GM21717 (cell line): ENCODE measurements around the gene STAG2.
A peak's percentile ranks its signal among the peaks of the same experiment; 100 is the strongest.
"Not testable (repeated sequence)": the region's sequence is repeated elsewhere in the genome, so short reads cannot be mapped to it uniquely, and the experiment has no call there.

Experiments
- ATAC-seq: cut with Tn5 transposase; IDR thresholded peaks from one replicate; pipeline ENCODE4 v1.9.1; 2021; ENCODE audit warnings: mild to moderate bottlenecking, moderate library complexity; ENCODE audit not compliant: unreplicated experiment

The STAG2 gene

DNA sequence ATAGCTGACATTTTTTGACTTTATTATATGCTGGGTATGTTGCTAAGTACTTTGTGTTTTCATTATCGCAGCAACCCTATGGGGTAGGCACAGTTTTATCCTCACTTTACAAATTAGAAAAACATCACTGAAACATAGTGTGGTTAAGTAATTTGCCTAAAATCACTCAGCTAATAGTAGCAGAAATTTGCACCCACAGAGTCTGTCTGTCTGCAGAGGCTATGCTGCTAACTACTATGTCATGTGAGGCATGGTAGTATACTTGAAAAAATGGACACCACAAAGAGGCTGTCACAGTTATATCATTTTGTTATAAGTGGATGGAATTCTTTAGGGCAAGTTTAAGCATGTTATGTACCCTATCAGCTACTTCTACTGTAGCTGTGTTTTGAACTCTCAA lies 69.0 kb downstream of the STAG2 start:
- peak; percentile 94 for ATAC-seq

DNA sequence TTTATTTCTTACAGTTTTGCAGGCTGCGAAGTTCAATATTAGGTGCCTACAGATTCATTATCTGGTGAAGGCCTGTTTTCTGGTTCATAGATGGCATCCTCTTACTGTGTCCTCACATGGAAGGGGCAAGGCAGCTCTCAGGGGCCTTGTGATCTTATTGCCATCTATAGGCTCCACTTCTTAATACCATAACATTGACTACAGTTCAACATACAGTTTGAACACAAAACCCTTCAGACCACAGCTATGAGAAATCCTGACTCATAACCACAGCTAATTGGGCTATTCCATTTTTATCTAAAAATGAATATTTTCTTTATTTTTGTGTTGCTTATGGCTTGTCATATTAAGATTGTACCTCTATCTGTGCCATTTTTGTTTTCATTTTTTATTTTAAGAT lies 72.3 kb downstream of the STAG2 start:
- ATAC-seq: no peak

DNA sequence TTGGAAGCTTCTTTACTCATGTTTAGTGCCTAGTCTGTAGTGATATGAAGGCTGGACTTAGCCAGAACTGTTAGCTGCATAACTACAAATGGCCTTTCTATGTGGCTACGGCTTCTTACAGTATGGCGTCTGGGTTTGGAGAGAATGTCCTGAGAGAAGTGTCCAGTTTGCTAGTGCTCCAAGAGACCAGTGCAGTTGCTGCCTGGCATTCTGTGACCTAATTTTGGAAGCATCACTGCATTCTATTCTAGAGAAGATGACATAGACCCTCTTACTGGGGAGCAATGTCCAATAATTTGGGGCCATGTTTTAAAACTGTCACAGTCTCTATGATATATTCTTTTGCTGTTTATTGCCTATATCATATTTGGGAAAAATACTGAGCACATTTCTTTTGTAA lies 74.2 kb downstream of the STAG2 start:
- no peak for ATAC-seq

DNA sequence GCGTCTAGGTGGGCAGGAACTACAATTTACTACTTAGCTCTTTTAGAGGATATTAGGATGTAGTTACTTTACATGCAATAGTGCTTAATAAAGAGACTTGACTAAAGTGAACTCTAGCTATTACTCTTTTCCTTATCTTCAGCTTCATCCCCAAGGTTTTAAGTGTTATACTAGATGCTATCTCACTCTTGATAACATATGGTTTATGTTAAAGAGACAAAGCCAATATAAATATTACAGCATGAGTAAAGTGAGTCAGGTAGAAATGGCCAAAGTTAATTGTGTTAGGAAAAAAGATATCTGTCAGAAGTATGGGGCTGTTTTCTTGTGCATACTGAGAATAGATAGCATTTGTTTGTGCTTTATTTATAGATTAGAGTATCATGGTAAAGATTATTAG lies 80.5 kb downstream of the STAG2 start:
- ATAC-seq: no peak

DNA sequence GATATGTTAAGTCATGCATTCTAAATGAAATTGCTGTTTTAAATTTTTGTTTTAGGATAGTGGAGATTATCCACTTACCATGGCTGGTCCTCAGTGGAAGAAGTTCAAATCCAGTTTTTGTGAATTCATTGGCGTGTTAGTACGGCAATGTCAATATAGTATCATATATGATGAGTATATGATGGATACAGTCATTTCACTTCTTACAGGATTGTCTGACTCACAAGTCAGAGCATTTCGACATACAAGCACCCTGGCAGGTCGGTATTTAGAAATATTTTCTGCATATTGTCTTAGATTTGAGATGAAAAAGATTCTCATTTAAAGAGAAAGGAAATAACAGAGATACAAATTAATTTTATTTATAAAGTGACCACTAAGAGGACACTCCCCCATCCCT lies 83.6 kb downstream of the STAG2 start:
- ATAC-seq: no peak

DNA sequence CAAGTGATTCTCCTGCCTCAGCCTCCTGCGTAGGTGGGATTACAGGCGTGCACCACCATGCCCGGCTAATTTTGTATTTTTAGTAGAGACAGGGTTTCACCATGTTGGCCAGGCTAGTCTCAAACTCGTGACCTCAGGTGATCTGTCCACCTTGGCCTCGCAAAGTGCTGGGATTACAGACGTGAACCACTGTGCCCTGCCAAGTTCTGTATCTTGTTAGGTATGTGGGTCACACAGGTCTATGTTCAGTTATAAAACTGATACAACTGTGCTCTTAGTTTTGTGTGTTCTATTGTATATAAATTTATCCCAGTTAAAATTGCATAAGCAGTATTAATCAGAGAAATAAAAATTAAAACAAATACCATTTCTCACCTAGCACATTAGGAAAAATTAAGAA lies 122.9 kb downstream of the STAG2 start:
- ATAC-seq: not testable (repeated sequence)

DNA sequence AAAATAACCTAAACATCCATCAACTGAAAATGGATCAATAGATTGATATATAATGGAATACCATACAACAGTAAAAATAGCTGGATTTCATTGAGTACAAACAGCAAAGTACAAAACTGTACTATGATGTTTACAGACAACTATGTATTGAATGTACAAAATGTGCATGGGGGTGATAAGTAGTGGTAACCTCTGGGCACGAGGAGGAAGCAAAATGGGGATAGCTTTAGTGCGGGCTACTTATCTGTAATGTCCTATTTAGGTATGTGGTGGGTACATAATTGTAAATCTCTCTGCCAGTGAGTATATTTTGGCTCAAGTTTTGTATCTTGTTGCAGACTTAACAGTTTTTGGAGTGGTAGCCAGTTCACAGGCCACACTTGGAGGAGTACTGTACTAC lies 123.6 kb downstream of the STAG2 start:
- no peak for ATAC-seq

DNA sequence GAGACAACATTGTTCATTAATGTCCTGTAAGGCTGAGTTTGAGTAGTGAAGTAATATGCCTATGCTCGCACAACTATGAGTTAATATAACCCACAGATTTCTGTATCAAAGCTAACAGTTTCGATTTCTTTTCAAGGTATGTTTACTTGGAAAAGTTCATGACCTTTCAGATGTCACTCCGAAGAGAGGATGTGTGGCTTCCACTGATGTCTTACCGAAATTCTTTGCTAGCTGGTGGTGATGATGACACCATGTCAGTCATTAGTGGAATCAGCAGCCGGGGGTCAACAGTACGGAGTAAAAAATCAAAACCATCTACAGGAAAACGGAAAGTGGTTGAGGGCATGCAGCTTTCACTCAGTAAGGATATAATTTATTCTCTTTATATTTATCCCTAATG lies 124.9 kb downstream of the STAG2 start:
- no peak for ATAC-seq

DNA sequence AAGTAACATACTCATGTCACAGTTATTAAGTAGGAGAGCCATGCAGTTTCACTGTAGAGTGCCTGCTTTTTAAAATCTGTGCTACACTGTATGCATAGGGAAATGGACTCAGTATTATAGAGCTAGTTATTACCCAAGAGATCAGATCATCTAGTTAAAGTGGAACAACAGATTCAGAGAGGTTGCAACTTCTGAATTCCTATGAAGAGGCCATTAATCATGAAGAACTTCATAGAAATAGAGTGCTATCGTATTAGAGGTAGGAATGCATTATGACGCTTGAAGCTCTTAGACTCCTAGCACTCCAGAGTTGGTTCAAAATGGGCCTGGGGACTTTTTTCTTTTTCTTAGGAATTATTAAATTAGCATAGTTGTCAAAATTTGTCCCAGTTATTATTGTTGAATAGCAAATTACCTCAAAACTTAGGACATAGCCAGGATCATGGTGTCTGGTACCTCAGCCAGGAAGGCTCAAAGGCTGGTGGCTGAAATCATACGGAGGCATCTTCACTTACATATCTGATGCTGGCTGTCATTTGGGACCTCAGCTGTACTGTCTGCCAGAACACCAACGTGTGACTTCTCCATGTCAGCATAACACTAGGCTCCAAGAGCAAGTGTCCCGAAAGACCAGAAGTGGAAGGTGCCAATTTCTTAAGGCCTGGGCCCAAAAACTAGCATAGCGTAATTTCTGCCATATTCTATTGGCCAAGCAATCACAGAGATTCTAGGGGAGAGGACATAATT lies 125.7 kb downstream of the STAG2 start:
- ATAC-seq: no peak

DNA sequence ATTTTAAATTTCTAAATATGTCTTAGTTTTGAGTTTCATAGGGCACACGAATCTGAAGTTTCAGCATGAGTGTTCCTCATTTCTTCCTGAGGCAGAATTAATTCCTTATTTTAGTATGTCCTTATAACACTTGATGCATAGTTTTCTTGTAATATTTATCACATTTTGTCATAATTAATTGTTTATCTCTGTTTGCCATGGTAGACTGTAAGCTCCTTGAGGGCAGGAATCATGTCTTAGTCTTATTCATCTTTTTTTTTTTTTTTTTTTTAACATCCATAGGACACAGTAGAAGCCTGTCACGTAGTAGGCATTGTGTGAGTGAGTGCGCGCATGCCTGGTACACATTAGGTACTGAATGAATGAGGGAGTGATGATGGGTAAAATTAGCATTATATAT lies 131.7 kb downstream of the STAG2 start:
- no peak for ATAC-seq

DNA sequence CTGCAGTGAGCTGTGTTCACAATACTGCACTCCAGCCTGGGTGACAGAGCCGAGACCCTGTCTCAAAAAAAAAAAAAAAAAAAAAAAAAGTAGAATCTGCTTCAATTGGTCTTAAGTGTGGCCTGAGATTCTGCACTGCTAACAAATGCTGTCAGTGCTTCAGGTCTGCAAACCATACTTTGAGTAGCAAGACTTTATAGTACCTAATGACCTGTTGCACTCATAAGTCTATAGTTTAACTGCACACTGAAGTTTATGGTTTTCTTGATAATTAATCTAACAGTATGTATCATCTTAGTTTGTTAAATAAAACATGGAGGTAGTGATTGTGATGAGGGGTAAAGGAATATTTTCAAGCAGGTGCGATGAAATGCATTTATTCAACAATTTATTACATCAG lies 135.6 kb downstream of the STAG2 start:
- ATAC-seq: no peak

DNA sequence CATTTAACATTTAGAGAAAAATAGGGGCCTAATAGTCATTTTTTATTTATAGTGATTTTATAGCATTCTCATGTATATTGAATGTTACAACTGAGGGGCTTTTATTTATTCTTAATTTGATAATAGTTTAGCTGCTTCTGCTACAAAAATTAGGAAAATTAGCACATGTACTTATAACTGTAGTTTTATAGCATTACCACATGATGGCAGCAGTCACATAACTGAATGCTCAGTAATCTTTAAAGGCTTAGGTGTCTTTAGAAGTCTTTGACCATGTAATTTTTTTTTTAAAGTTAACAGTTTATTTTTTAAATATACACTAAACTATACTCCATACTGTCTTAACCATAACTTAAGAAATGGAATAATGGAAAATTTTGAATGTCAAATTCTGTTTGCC lies 136.6 kb downstream of the STAG2 start:
- ATAC-seq: no peak

DNA sequence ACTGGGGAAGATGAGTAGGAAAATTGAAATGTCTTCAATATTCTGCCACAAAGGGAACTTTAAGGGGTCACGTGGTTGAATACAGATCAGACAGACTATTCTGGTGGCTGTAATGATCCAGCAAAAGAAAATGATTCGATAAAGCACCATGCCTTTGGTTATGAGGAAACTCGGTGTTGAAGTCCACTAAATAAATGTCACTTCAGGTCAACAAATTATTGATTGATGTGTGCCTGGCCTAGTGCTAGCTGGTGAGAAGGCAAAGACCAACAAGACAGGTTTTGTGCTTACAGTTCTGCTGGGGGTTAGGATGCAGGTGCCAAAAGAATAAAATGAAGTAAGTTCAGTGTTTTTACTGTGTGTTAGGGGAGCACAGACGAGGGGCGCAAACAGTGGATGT lies 142.5 kb downstream of the STAG2 start:
- ATAC-seq: no peak

DNA sequence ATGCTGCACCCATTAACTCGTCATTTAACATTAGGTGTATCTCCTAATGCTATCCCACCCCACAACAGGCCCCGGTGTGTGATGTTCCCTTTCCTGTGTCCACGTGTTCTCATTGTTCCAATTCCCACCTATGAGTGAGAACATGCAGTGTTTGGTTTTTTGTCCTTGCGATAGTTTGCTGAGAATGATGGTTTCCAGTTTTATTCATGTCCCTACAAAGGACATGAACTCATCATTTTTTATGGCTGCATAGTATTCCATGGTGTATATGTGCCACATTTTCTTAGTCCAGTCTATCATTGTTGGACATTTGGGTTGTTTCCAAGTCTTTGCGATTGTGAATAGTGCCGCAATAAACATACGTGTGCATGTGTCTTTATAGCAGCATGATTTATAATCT lies 143.0 kb downstream of the STAG2 start:
- not testable (repeated sequence) for ATAC-seq

DNA sequence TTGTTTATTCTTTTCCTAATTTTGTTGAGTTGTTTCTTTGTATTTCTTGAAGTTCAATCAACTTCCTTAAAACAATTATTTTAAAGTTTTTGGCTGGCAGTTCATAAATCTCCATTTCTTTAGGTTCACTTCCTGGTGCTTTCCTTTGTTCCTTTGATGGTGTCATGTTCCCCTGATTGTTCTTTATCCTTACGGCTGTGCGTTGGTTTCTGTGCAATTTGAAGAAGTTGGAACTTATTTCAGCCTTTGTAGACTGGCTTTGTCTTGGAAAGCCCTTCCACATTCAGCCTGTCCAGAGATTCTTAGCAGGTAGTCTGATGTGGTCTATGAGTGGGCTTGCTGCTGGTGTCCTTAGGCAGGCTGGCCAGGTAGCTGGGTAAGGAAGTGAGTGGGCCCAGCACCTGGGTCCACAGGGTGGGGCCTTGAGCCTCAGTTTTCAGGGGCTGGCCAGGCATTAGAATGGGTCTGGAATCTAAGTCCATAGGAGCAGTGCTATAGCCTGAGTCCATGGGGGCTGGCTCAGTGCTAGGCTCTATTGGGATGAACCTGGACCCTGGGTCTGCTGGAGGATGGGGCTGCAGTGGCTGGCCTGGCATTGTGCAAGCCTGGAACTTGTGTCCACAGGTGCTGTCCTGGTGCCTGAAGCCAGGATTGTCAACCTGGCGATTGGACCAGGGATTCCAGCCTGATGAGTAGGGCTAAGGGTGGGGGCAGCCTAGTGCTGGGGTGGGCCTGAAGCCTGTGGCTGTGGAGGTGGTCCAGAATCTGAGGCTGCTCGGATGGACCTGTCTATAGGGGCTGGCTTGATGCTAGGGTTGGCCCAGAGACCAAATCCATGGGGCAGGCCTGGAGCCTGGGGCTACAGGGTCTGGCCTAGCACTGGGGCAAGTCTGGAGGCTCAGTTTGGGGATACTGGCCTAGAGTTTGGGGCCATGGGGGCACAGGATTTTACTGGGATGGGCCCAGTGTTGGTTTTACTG lies 152.4 kb downstream of the STAG2 start:
- ATAC-seq: no peak

DNA sequence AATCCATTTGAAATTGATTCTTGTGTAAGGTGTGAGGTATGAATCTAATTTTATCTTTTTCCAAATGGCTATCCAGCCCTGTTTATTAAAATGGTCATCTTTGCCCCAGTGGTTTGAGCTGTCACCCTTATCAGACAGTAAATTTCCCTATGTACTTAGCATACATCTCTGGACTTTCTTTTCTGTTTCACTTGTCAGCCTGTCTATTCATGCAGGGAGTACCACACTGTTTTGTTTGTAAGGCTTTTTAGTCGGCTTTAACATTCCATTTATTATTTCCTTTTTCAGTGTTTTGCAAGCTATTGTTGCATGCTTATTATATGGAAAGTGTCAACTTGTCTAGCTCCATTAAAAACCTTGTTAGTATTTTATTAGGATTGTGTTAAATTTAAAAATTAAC lies 155.8 kb downstream of the STAG2 start:
- ATAC-seq: no peak

DNA sequence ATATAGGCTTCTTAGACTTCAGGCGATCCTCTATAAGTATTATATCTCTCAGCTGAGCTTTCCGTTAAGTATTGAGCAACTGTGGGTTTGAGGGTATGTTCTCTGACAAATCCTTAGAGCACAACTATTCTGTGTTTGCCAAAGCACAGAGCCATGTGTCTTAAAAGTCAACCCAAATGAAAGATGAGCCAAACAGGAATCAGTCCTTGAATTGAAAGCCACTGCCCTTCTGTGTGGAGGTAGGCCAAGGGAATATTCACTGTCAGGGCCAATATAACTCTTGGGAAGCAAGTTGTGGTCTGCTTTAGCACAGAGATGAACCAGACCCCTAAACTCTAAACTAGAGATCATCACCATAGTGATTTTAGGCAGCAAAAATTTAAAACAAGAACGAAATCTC lies 164.0 kb downstream of the STAG2 start:
- no peak for ATAC-seq

DNA sequence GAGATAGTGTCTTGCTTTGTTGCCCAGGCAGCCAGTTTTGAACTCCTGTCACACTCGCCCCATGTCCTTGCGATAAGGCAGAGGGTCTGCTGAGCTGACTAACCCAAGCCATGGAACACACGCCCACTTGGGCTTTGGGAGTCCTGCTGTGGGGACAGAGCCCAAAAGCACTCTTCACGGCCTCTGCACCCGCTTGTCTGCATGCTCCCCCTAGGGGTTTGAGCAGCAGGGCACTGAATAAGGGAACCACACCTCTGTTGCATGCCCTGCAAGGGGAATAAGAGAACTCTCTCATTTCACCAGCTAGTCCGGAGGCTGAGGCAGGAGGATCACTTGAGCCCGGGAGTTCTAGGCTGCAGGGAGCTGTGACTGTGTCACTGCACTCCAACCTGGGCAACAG lies 166.0 kb downstream of the STAG2 start:
- ATAC-seq: no peak

DNA sequence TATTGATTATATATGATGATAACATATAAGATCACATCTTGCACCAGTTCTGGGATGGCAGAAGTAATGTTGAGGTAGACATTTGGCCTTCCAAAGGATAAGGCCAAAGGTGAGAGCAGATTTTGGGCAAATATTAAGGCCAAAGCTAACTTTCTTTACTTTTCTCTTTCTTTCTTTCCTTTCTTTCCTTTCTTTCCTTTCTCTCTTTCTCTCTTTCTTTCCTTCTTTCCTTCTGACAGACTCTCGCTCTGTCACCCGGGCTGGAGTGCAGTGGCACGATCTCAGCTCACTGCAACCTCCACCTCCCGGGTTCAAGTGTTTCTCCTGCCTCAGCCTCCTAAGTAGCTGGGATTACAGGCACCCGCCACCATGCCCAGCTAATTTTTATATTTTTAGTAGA lies 170.9 kb downstream of the STAG2 start:
- not testable (repeated sequence) for ATAC-seq

DNA sequence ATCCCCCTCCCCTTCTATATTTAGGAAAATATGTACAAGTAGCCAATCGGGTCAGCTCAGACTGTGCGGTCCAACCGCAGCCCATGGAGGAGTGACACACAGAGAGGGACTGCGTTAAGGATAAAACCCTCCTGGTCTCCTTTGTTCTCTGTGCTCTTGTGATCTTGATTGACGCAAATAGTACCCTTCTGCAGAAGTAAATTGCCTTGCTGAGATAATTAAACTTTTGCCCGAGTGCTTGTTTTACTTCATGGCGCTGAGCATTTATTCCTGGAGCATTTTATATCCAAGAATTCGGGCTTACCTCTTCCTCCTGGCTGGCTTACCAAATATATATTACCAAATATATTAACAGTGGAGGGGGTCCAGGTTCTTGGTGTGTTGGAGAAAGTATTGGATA lies 184.2 kb downstream of the STAG2 start:
- no peak for ATAC-seq

DNA sequence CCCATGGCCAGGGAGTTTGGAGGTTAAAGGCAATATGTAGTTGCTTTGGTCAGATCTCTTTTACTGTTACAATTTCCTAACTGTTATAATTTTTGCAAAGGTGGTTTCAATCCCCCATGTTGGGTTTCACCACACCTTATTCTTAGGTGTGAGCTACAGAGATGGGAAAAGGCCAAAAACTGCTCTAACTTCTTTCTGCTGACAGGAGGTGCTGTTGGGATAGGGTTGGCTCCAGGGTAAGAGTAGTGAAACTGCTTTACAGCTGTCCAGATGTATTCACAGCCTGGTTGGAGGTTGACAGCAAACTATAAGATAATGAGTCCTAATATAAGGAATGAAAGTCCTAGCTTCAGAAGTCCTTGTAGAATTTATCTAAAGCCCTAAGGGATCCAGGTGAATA lies 189.7 kb downstream of the STAG2 start:
- no peak for ATAC-seq
